OCI-LY1 (cell line): ENCODE results near the gene MAPK8IP1.

Source experiments
- H2AFZ ChIP-seq: fragments of 200-600 bp; sonication (generic), shearing (Covaris generic); 2 replicates; pipeline ENCODE4 v1.6.0; 2014; ENCODE audit warnings: antibody characterized with exemption, mild to moderate bottlenecking, low read length
- H3F3A ChIP-seq: fragments of 200-600 bp; sonication (generic), shearing (Covaris generic); 2 replicates; pipeline ENCODE4 v1.6.0; 2014; ENCODE audit warnings: mild to moderate bottlenecking, antibody characterized with exemption, low read length, moderate library complexity; ENCODE audit not compliant: insufficient read depth
- H3K27ac ChIP-seq: fragments of 200-600 bp; sonication (generic); 2 replicates; pipeline ENCODE4 v1.5.1; 2014; ENCODE audit warnings: low read length, mixed run types, mild to moderate bottlenecking, low read depth; ENCODE audit not compliant: poor library complexity, severe bottlenecking
- H3K27me3 ChIP-seq: fragments of 200-600 bp; sonication (generic); 2 replicates; pipeline ENCODE4 v1.6.0; 2014; ENCODE audit warnings: antibody characterized with exemption, mild to moderate bottlenecking, low read length, moderate library complexity; ENCODE audit not compliant: insufficient read depth
- H3K36me3 ChIP-seq: fragments of 200-600 bp; sonication (generic); 2 replicates; pipeline ENCODE4 v1.6.1; 2014; ENCODE audit warnings: mild to moderate bottlenecking, antibody characterized with exemption, low read length, moderate library complexity, mixed read lengths; ENCODE audit not compliant: insufficient read depth
- H3K4me1 ChIP-seq: fragments of 200-600 bp; sonication (generic); 2 replicates; pipeline ENCODE4 v1.5.1; 2014; ENCODE audit warnings: mild to moderate bottlenecking, low read length, moderate library complexity; ENCODE audit not compliant: insufficient read depth, severe bottlenecking
- H3K4me2 ChIP-seq: fragments of 200-600 bp; sonication (generic), shearing (Covaris generic); 2 replicates; pipeline ENCODE4 v1.6.1; 2014; ENCODE audit warnings: low read length
- H3K4me3 ChIP-seq: fragments of 200-600 bp; sonication (generic); 2 replicates; pipeline ENCODE4 v1.5.1; 2014; ENCODE audit warnings: low read length, low read depth, mild to moderate bottlenecking, mixed read lengths; ENCODE audit not compliant: poor library complexity, severe bottlenecking
- H3K79me2 ChIP-seq: fragments of 200-600 bp; shearing (Covaris generic); 2 replicates; pipeline ENCODE4 v1.6.1; 2016; ENCODE audit warnings: mixed run types, low read length, mixed read lengths; ENCODE audit not compliant: insufficient read depth
- H3K9ac ChIP-seq: fragments of 200-600 bp; sonication (generic), shearing (Covaris generic); 2 replicates; pipeline ENCODE4 v1.6.1; 2014; ENCODE audit warnings: mild to moderate bottlenecking, low read length, mixed read lengths
- H3K9me2 ChIP-seq: fragments of 200-600 bp; sonication (generic), shearing (Covaris generic); 2 replicates; pipeline ENCODE4 v1.6.1; 2014; ENCODE audit warnings: low read depth, mild to moderate bottlenecking, low read length, mixed read lengths
- H3K9me3 ChIP-seq: fragments of 200-600 bp; shearing (Covaris generic); 2 replicates; pipeline ENCODE4 v1.6.1; 2014; ENCODE audit warnings: low read length, mixed read lengths
- H4K20me1 ChIP-seq: fragments of 200-600 bp; sonication (generic), shearing (Covaris generic); 2 replicates; pipeline ENCODE4 v1.6.0; 2016; ENCODE audit warnings: mild to moderate bottlenecking, low read length; ENCODE audit not compliant: insufficient read depth
- CTCF ChIP-seq: fragments of 200-600 bp; sonication (generic), shearing (Covaris generic); IDR thresholded peaks from 2 replicates; pipeline ENCODE4 v1.5.1; 2017; ENCODE audit warnings: mild to moderate bottlenecking, antibody characterized with exemption, low read length, moderate library complexity, mixed read lengths
- EZH2 ChIP-seq: fragments of 200-600 bp; sonication (generic), shearing (Covaris generic); IDR thresholded peaks from 2 replicates; pipeline ENCODE4 v1.8.0; 2017; ENCODE audit warnings: borderline replicate concordance, mixed run types, mild to moderate bottlenecking, antibody characterized with exemption, low read length, moderate library complexity, mixed read lengths

The MAPK8IP1 gene

DNA sequence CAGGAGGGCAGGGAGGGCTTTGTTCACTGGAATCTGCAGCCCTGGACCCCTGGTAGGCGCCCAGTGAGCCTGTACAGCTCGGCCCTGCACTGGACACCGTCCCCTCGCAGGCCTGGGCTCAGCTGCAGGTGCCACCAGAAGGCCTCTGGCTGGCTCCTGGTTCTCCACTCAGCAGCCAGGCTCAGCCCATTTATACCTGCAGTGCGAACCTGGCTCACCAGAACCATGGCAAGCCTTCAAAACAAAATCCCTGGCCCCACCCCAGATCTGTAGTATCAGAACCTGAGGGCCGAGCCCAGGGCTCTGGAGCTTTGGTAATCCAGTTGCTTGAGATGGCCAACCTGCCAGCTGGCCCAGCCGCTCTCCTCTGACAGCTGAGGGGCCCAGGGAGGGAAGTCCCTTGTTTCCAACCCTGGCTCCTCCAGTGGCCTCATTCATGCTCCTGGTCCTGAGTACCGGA lies 22.5 kb downstream of the MAPK8IP1 start:
- Histone ChIP-seq H2AFZ (no peak overlapping the region), H3K79me2 (no peaks in the 10 kb centered on the region), H3K4me2 (no peak overlapping the region), H3K4me3 (no peak overlapping the region), H3K27ac (no peak overlapping the region), H3K36me3 (peaks cover 23% of the 10 kb centered on the region), H3K9ac (no peak overlapping the region), H3K27me3 (peaks cover 4% of the 10 kb centered on the region; the same call in 1 of the 2 replicates), H4K20me1 (no peaks in the 10 kb centered on the region), H3K9me3 (no peaks in the 10 kb centered on the region), H3F3A (no peaks in the 10 kb centered on the region), H3K4me1 (peaks cover 2% of the 10 kb centered on the region), H3K9me2 (no peaks in the 10 kb centered on the region)
- no peak for TF ChIP-seq EZH2
- no peak for TF ChIP-seq CTCF

- no peak overlapping the region for H3K27ac ChIP-seq
- H3K36me3 ChIP-seq: peaks cover 42% of the 10 kb centered on the region
- no peaks in the 10 kb centered on the region for H3K79me2 ChIP-seq
- H3K9me3 ChIP-seq: no peaks in the 10 kb centered on the region
- H2AFZ ChIP-seq: no peak overlapping the region
- no peak overlapping the region for H3K9ac ChIP-seq
- H3K27me3 ChIP-seq: no peaks in the 10 kb centered on the region
- TF ChIP-seq CTCF: no peak
- no peak for TF ChIP-seq EZH2
- no peaks in the 10 kb centered on the region for H3F3A ChIP-seq
- no peak overlapping the region for H3K4me2 ChIP-seq
- H3K4me3 ChIP-seq: no peak overlapping the region
- no peaks in the 10 kb centered on the region for H3K4me1 ChIP-seq
- no peaks in the 10 kb centered on the region for H3K9me2 ChIP-seq
- H4K20me1 ChIP-seq: no peaks in the 10 kb centered on the region
Observed at GRCh38 chr11:45909594-45910475, 24.4 kb downstream of the MAPK8IP1 start.

DNA sequence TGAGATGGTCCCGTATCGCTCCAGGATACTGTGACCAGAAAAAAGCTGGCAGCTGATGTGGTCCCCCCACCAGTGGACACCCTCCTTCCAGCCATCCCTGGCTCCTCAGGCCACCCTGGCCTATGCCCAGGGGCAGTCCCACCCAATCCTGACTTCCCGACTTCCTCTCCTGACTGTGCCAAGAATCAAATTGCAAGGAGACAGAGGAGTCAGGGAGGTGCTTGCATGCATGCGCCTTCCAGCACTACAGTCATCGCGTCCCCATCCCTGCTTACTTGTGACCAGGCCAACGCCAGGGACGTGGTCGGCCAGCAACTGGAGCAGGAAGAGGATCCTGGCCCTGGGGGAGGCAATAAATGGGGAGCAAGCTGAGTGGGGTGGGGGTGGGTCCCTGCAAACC lies 25.2 kb downstream of the MAPK8IP1 start:
- Histone ChIP-seq H3K9me3 (no peaks in the 10 kb centered on the region), H3K9ac (no peak overlapping the region), H3K4me2 (no peak overlapping the region), H4K20me1 (no peaks in the 10 kb centered on the region), H3K9me2 (no peaks in the 10 kb centered on the region), H3K27me3 (no peaks in the 10 kb centered on the region), H3K4me3 (no peak overlapping the region), H3K27ac (no peak overlapping the region), H3K36me3 (peaks cover 50% of the 10 kb centered on the region), H3K4me1 (no peaks in the 10 kb centered on the region), H3F3A (no peaks in the 10 kb centered on the region), H3K79me2 (no peaks in the 10 kb centered on the region), H2AFZ (no peak overlapping the region)
- TF ChIP-seq CTCF (no peak), EZH2 (no peak)
